ENCODE data around the gene ZNF77. TPM values are rescaled to one million over a fixed set of nuclear protein-coding genes. Genes with fewer than 3 reads are reported as not detected.

Gene ZNF77
- total and polyA plus RNA-seq, 3 donors from 2014 or later: 4.8 to 10.7 (median 5.6) TPM

DNA sequence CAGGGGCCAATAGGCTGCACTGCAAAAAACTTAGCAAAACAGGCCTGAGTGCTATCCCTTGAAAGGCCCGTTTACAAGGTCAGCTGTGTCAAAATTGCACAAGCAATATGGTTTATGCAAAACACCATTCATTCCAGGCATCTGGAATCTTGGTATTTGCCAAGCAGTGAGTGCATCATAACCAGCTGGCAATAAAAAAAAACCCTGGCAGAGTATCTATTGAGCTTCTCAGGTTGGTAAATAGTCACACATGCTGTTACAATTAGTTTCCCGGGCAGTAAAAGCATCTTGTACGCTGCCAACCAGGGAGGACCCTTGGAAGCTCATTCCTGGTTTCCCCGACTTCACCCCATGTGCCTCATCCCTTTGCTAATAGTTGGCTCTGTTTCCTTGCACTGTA is 21.3 kb downstream of the ZNF77 start:
- intact Hi-C loops (cut with DNase I; ENCODE audit: low total_unique reads): no loop called here
- no peak for TF ChIP-seq POLR2A (IDR thresholded peaks at IDR 0.05)
- TF ChIP-seq, protein P1, sequence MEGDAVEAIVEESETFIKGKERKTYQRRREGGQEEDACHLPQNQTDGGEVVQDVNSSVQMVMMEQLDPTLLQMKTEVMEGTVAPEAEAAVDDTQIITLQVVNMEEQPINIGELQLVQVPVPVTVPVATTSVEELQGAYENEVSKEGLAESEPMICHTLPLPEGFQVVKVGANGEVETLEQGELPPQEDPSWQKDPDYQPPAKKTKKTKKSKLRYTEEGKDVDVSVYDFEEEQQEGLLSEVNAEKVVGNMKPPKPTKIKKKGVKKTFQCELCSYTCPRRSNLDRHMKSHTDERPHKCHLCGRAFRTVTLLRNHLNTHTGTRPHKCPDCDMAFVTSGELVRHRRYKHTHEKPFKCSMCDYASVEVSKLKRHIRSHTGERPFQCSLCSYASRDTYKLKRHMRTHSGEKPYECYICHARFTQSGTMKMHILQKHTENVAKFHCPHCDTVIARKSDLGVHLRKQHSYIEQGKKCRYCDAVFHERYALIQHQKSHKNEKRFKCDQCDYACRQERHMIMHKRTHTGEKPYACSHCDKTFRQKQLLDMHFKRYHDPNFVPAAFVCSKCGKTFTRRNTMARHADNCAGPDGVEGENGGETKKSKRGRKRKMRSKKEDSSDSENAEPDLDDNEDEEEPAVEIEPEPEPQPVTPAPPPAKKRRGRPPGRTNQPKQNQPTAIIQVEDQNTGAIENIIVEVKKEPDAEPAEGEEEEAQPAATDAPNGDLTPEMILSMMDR (IDR thresholded peaks at IDR 0.05): no peak
- Histone ChIP-seq H3K27me3 (no peaks in the 10 kb centered on the region), H3K4me3 (no peak overlapping the region), H3K36me3 (ENCODE audit: low read depth, missing control alignments) (no peaks in the 10 kb centered on the region), H3K4me1 (no peaks in the 10 kb centered on the region), H3K27ac (no peak overlapping the region), H3K9me3 (no peaks in the 10 kb centered on the region)
- 47 to 53% methylated on average over 4 of the region's 4 CpGs for WGBS, 2 donors
- no peak for DNase-seq

DNA sequence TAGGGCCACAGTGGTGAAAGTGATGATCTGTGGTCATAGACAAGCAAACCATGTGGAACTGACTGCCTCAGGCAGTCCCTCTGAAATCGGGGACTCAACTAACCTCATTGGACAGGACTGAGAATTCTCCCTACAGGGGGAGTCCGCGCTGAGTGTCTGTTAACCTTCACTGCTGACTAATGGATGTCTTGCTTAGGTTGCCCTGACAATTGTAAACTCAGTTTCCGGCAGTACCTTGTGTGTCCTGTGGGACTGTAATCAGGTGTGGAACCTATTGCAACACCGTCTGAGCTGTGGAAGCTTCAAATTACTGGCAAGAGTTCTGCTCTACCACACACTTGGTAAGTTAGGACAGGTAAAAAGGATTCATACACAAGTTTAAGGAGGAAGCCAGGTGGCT is 21.8 kb downstream of the ZNF77 start:
- Histone ChIP-seq H3K4me3 (no peak overlapping the region), H3K27ac (no peak overlapping the region), H3K9me3 (no peaks in the 10 kb centered on the region), H3K4me1 (no peaks in the 10 kb centered on the region), H3K27me3 (no peaks in the 10 kb centered on the region), H3K36me3 (ENCODE audit: low read depth, missing control alignments) (no peaks in the 10 kb centered on the region)
- 70 to 76% methylated on average over 5 of the region's 5 CpGs for WGBS, 2 donors
- intact Hi-C loops (cut with DNase I; ENCODE audit: low total_unique reads): no loop called here
- no peak for DNase-seq
- TF ChIP-seq POLR2A (IDR thresholded peaks at IDR 0.05): no peak

DNA sequence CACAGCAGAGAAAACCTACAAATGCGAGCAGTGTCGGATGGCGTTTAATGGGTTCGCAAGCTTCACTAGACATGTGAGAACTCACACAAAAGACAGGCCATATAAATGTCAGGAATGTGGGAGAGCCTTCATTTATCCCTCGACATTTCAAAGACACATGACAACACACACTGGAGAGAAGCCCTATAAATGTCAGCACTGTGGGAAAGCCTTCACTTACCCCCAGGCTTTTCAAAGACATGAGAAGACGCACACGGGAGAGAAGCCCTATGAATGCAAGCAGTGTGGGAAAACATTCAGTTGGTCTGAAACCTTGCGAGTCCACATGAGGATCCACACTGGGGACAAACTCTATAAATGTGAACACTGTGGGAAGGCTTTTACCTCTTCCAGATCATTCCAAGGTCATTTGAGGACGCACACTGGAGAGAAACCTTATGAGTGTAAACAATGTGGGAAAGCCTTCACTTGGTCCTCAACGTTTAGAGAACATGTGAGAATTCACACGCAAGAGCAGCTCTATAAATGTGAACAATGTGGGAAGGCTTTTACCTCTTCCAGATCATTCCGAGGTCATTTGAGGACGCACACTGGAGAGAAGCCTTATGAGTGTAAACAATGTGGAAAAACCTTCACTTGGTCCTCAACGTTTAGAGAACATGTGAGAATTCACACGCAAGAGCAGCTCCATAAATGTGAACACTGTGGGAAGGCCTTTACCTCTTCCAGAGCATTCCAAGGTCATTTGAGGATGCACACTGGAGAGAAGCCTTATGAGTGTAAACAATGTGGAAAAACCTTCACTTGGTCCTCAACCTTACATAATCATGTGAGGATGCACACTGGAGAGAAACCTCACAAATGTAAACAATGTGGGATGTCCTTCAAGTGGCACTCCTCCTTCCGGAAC is 27.2 kb downstream of the ZNF77 start:
- Histone ChIP-seq H3K27ac (no peak overlapping the region), H3K4me3 (no peak overlapping the region), H3K27me3 (no peaks in the 10 kb centered on the region), H3K36me3 (ENCODE audit: low read depth, missing control alignments) (no peaks in the 10 kb centered on the region), H3K4me1 (no peaks in the 10 kb centered on the region), H3K9me3 (no peaks in the 10 kb centered on the region)
- DNase-seq: no peak
- intact Hi-C loops (cut with DNase I; ENCODE audit: low total_unique reads): no loop called here
- TF ChIP-seq, protein P1 (IDR thresholded peaks at IDR 0.05): no peak
- no peak for TF ChIP-seq POLR2A (IDR thresholded peaks at IDR 0.05)
- WGBS, 2 donors: 94 to 95% methylated on average over 16 of the region's 16 CpGs

DNA sequence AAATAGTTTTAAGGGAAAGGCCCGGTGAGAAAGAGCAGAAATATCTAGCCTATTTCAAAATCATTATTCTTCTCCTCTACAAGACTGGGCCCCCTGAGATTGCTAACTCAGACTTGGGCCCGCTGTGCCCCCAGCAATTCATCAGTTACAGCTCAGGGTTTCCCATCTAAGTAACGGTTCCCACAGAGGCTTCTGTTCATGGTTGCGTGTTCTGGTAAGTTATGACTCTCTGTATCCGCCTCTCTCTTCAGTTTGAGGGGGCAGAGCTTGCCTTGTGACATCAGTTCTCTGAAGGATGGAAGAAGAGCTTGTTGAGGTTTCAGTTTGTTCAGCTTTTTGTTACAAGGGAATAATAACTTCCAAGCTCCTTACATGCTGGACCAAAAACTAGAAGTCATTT is 32.5 kb downstream of the ZNF77 start:
- intact Hi-C loops (cut with DNase I; ENCODE audit: low total_unique reads): no loop called here
- 92 to 94% methylated on average over 5 of the region's 5 CpGs for WGBS, 2 donors
- H3K27me3 ChIP-seq: no peaks in the 10 kb centered on the region

DNA sequence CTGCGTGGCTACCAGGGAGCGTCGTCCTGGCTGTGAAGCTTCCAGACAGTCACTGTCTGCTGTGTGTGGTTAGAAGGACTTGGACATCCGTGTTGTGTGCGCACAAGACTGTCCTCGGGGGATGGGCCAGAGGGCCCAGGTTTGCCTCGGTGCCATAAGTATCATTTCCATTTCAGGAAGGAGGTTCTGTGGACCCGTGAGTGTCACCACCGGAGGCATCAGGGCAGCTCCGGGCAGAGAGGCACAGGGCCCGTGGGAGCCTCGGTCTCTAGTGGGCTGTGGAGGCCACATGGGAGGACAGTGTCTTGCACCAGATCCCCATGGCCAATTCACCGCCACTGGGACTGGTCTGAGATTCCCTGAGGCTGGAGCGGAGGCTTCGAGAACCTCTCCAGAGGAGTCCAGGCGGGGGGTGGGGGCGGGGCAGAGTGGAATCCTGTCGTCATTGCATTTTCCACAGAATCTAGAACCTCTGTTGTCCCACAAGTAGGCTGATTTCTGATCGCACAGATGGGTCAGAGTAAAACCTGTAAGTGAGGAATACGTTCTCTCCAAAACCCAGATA is 38.1 kb downstream of the ZNF77 start:
- intact Hi-C loops (cut with DNase I; ENCODE audit: low total_unique reads): no loop called here
- Histone ChIP-seq H3K27me3 (no peaks in the 10 kb centered on the region), H3K36me3 (ENCODE audit: low read depth, missing control alignments) (no peaks in the 10 kb centered on the region), H3K27ac (no peak overlapping the region), H3K4me3 (no peak overlapping the region), H3K4me1 (peaks cover 7% of the 10 kb centered on the region), H3K9me3 (no peaks in the 10 kb centered on the region)
- WGBS, 2 donors: 90 to 92% methylated on average over 7 to 20 of the region's 20 CpGs
- DNase-seq: no peak
- TF ChIP-seq, protein P1 (IDR thresholded peaks at IDR 0.05): no peak
- no peak for TF ChIP-seq POLR2A (IDR thresholded peaks at IDR 0.05)

More for the DNA sequence above, 32.5 kb downstream of the ZNF77 start:
- Histone ChIP-seq H3K27ac (no peak overlapping the region), H3K36me3 (ENCODE audit: low read depth, missing control alignments) (no peaks in the 10 kb centered on the region), H3K4me3 (no peak overlapping the region), H3K4me1 (peaks cover 4% of the 10 kb centered on the region), H3K9me3 (no peaks in the 10 kb centered on the region)
- no peak for DNase-seq
- TF ChIP-seq, protein P1 (IDR thresholded peaks at IDR 0.05): no peak
- TF ChIP-seq POLR2A (IDR thresholded peaks at IDR 0.05): no peak
